ENCODE data around the gene MEX3C.

DNA sequence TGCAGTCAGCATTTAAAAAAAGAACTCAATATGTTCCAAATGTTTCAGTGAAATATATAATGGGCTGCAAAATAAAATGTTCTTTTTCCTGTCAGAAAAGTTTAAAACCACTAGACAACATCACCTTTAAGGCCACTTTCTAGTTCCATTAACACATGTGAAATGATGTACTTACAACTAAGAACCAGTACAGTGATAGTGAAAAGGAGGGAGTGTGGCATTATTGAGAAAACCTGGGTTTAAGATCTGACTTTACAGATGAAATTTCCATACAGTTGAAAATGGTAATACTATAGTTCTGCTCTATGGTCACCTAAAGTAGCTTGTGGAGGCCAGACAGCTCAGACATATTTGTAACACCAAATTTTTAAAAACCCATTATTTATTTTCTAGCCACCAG is 14.7 kb downstream of the MEX3C start:
- TF ChIP-seq, protein P1, sequence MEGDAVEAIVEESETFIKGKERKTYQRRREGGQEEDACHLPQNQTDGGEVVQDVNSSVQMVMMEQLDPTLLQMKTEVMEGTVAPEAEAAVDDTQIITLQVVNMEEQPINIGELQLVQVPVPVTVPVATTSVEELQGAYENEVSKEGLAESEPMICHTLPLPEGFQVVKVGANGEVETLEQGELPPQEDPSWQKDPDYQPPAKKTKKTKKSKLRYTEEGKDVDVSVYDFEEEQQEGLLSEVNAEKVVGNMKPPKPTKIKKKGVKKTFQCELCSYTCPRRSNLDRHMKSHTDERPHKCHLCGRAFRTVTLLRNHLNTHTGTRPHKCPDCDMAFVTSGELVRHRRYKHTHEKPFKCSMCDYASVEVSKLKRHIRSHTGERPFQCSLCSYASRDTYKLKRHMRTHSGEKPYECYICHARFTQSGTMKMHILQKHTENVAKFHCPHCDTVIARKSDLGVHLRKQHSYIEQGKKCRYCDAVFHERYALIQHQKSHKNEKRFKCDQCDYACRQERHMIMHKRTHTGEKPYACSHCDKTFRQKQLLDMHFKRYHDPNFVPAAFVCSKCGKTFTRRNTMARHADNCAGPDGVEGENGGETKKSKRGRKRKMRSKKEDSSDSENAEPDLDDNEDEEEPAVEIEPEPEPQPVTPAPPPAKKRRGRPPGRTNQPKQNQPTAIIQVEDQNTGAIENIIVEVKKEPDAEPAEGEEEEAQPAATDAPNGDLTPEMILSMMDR (conservative IDR thresholded peaks at IDR 0.05; ENCODE audit: low read length), result no peak
- TF ChIP-seq EZH2phosphoT487 (IDR thresholded peaks at IDR 0.05; ENCODE audit: borderline replicate concordance, low read depth, low read length), result no peak
